ENCODE data around the gene VSX2.

DNA sequence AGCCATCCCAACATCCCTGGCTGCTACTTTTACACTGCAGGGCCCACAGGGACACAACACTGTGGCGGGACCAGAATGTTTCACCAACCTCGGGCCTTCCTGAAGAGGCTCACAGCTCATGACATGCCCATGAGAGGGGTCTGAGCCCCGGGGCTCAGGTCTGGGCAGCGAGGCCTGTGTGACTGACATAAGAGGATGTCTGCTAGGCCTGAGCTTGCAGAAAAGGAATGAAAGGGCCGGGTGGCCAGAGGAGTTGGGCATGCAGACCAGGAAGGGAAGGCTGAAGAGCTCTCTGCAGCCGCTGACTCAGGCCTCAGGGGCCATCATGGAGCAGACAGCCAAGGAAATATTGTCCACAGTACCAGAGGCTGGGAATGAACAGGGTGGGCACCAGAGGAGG, 18.3 kb upstream of the VSX2 start:
- TF ChIP-seq CTCF (IDR thresholded peaks at IDR 0.05) (no peak), EZH2 (IDR thresholded peaks at IDR 0.05; ENCODE audit: borderline replicate concordance, insufficient read depth, low read depth, low read length, poor library complexity, severe bottlenecking) (no peak)
